Activated CD4-positive, alpha-beta T cell treated with anti-CD3 and anti-CD28 coated beads for 36 hours (primary cell): Measurements from ENCODE around the gene WFDC8. TPM values are rescaled to one million over a fixed set of nuclear protein-coding genes. Genes with fewer than 3 reads are reported as not detected.

Experiments used
- ATAC-seq: fragments of 200-7000 bp; cut with Tn5 transposase; one replicate; pipeline ENCODE4 v1.10.0; 2021; ENCODE audit warnings: mild to moderate bottlenecking, moderate library complexity
- CTCF ChIA-PET: fragments of 350-600 bp; sonication (Branson Sonifier 250); formaldehyde crosslinking; loops from one replicate; lab custom pipeline; 2021; ENCODE audit warnings: antibody characterized with exemption; lab: Charles Lee
- POLR2A ChIA-PET: fragments of 350-600 bp; sonication (Branson Sonifier 250); formaldehyde crosslinking; loops from one replicate; lab custom pipeline; 2021; ENCODE audit warnings: antibody characterized with exemption, inconsistent platforms; lab: Charles Lee
- DNase-seq: peaks from one replicate; pipeline ENCODE4 v3.0.0-alpha.2; 2020
- H3K27ac Mint-ChIP-seq: one replicate; pipeline ENCODE4 v1.8.0; 2021; ENCODE audit warnings: mixed read lengths
- H3K27me3 Mint-ChIP-seq: one replicate; pipeline ENCODE4 v1.8.0; 2021; ENCODE audit warnings: mixed read lengths
- H3K36me3 Mint-ChIP-seq: one replicate; pipeline ENCODE4 v1.8.0; 2021; ENCODE audit warnings: low read depth, mixed read lengths
- H3K4me1 Mint-ChIP-seq: one replicate; pipeline ENCODE4 v1.8.0; 2021; ENCODE audit warnings: mixed read lengths
- H3K4me3 Mint-ChIP-seq: one replicate; pipeline ENCODE4 v1.8.0; 2021; ENCODE audit warnings: mild to moderate bottlenecking, moderate library complexity, mixed read lengths
- H3K9me3 Mint-ChIP-seq: one replicate; pipeline ENCODE4 v1.8.0; 2021; ENCODE audit warnings: low read depth, mixed read lengths
- intact Hi-C, 2 experiments: fragments of 100-400 bp; cut with DNase I in 1 of 2; cut with micrococcal nuclease in 1 of 2; formaldehyde crosslinking; loops; one replicate each; pipeline versions ENCODE4 v1.14.2 to v1.15.1; 2022 to 2024; cut with DNase I, micrococcal nuclease
- total RNA-seq, 2 experiments: library from RNA; stranded (reverse); gene quantifications; one replicate each; pipeline ENCODE4 v1.2.3, GENCODE V29; 2021

WFDC8 gene
- total RNA-seq: not detected

GRCh38 chr20:45579184-45579583 is at the start of gene WFDC8:
Gene WFDC8 (minus strand): TSS chr20:45579284. CDS start chr20:45579247, 37 bp downstream.
- Mint-ChIP-seq H3K4me3 (no peak within 1 kb of the TSS), H3K27ac (no peak within 1 kb of the TSS), H3K36me3 (no peaks in the 10 kb centered on the region), H3K27me3 (peaks cover 23% of the 10 kb centered on the region), H3K9me3 (no peaks in the 10 kb centered on the region), H3K4me1 (no peaks in the 10 kb centered on the region)
- no peak for ATAC-seq
- POLR2A ChIA-PET: no interaction called here
- CTCF ChIA-PET: interaction anchor here (1.0 kb wide), 1 partner anchor 192 kb away, joined by 5 read pairs; no protein-coding TSS in a partner anchor
- DNase-seq: no peak
- intact Hi-C loops: no loop called here

DNA sequence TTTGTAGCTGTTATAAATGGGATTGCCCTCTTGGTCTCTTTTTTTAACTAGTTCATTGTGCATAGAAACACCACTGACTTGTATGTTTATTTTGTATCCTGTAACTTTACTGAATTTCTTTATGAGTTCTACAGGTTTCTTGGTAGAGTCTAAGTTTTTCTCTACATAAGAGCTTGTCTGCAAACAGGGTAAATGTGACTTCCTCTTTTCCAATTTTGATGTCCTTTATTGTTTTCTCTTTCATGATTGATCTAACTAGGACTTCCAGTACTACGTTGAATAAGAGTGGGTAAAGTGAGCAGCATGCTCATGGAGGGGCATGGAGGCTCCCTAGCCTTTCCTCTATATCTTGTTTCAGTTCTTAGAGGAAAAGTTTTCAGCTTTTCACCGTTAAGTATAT is 47.5 kb upstream of the WFDC8 start:
- peaks cover 34% of the 10 kb centered on the region for H3K27me3 Mint-ChIP-seq
- ChIA-PET POLR2A (no interaction called here), CTCF (interaction anchor here (0.7 to 5.3 kb wide), 3 partner anchors 15 to 144 kb away, joined by 3 to 44 read pairs (median 5); no protein-coding TSS in a partner anchor)
- H3K4me3 Mint-ChIP-seq: no peak overlapping the region
- peaks cover 4% of the 10 kb centered on the region for H3K4me1 Mint-ChIP-seq
- H3K9me3 Mint-ChIP-seq: peaks cover 4% of the 10 kb centered on the region
- DNase-seq (no peak), ATAC-seq (no peak)
- no peaks in the 10 kb centered on the region for H3K36me3 Mint-ChIP-seq
- H3K27ac Mint-ChIP-seq: no peak overlapping the region
- intact Hi-C loops: no loop called here

- no peak for DNase-seq
Observed at GRCh38 chr20:45621593-45621992, 42.5 kb upstream of the WFDC8 start.

DNA sequence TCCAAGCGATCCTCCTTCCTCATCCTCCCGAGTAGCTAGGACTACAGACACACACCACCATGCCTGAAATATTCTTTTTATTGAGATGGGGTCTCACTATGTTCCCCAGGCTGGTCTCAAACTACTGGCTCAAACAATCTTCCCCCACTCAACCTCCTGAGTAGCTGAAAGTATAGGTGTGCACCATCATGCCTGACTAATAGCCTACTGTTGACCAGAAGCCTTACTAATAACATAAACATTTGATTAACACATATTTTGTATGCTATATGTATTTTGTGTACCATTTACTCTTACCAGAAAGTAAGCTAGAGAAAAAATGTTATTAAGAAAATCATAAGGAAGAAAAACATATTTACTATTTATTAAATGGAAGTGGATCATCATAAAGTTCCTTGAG is 38.5 kb upstream of the WFDC8 start:
- ATAC-seq: no peak
- Mint-ChIP-seq H3K36me3 (no peaks in the 10 kb centered on the region), H3K9me3 (no peaks in the 10 kb centered on the region), H3K4me1 (no peaks in the 10 kb centered on the region), H3K4me3 (no peak overlapping the region), H3K27ac (no peak overlapping the region), H3K27me3 (peaks cover 14% of the 10 kb centered on the region)
- POLR2A ChIA-PET: no interaction called here
- no peak for DNase-seq
- CTCF ChIA-PET: interaction anchor here (0.6 to 2.4 kb wide), 3 partner anchors 12 to 153 kb away, joined by 3 to 11 read pairs (median 4); partner anchors contain the start of gene WFDC10A
- intact Hi-C loops: no loop called here

More at GRCh38 chr20:45621593-45621992, 42.5 kb upstream of the WFDC8 start:
- H3K27ac Mint-ChIP-seq: no peak overlapping the region
- H3K9me3 Mint-ChIP-seq: peaks cover 4% of the 10 kb centered on the region
- no peak for ATAC-seq
- ChIA-PET POLR2A (no interaction called here), CTCF (no interaction called here)
- no peaks in the 10 kb centered on the region for H3K4me1 Mint-ChIP-seq
- intact Hi-C loops: no loop called here
- H3K36me3 Mint-ChIP-seq: no peaks in the 10 kb centered on the region
- peaks cover 16% of the 10 kb centered on the region for H3K27me3 Mint-ChIP-seq
- no peak overlapping the region for H3K4me3 Mint-ChIP-seq

DNA sequence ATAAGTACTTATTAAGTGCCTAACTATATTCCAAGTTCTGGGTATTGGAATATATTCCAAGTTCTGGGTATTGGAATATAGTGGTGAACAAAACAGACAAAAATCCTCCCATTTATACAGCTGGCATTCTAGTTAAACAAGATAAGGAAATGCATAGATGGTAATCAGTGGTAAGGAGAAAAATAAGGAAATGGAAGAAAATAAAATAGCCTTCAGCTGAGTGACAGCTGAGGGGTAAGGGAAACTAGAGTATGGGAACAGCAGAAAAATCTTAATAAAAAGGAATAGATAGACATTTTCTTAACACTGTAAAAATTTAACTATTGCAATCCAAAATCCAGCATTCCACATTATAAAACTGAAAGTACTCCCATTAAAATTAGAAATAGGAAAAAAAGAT is 33.2 kb upstream of the WFDC8 start:
- DNase-seq (no peak), ATAC-seq (no peak)
- Mint-ChIP-seq H3K36me3 (peaks cover 4% of the 10 kb centered on the region), H3K9me3 (peaks cover 11% of the 10 kb centered on the region), H3K27ac (no peak overlapping the region), H3K4me1 (peaks cover 19% of the 10 kb centered on the region), H3K4me3 (no peak overlapping the region), H3K27me3 (peaks cover 26% of the 10 kb centered on the region)
- POLR2A ChIA-PET: no interaction called here
- intact Hi-C loops: no loop called here
- CTCF ChIA-PET: no interaction called here

GRCh38 chr20:45611054-45611453 is 32.0 kb upstream of the WFDC8 start:
- DNase-seq (peak; percentile 79), ATAC-seq (peak; percentile 93)
- Mint-ChIP-seq H3K27ac (peak overlapping the region; percentile 47), H3K4me1 (peaks cover 23% of the 10 kb centered on the region), H3K4me3 (no peak overlapping the region), H3K9me3 (peaks cover 16% of the 10 kb centered on the region), H3K36me3 (peaks cover 4% of the 10 kb centered on the region), H3K27me3 (peaks cover 26% of the 10 kb centered on the region)
- intact Hi-C loops: loop anchor here (1.0 to 2.0 kb wide), 4 partner anchors 141 to 205 kb away; partner anchors contain the start of gene UBE2C (in 1 of the 2)
- POLR2A ChIA-PET: interaction anchor here (1.2 kb wide), 1 partner anchor 160 kb away, joined by 14 read pairs; no protein-coding TSS in a partner anchor
- CTCF ChIA-PET: interaction anchor here (0.5 to 1.2 kb wide), 5 partner anchors 13 to 129 kb away, joined by 3 to 5 read pairs (median 3); no protein-coding TSS in a partner anchor

DNA sequence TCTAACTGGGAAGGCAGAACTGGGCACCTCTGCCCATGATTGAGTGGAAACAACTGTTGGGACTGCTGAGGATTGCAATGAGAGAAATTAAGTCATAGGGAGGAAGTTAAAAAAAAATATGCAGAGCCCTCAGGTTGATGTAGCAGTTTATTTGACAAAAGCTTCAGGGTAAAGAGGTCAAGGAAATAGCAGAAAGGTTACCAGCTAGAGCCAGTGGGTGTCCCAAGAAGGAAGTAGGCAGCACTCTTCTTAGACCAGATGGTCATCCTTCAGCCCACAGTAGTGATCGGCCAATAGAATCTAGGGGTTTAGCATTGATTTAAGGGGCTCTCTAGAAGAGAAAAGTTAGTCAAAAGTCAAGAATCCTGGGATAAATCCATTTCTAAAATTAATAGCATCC is 28.7 kb upstream of the WFDC8 start:
- DNase-seq (no peak), ATAC-seq (no peak)
- ChIA-PET POLR2A (no interaction called here), CTCF (no interaction called here)
- Mint-ChIP-seq H3K27ac (no peak overlapping the region), H3K4me3 (no peak overlapping the region), H3K36me3 (peaks cover 4% of the 10 kb centered on the region), H3K4me1 (peaks cover 25% of the 10 kb centered on the region), H3K9me3 (peaks cover 23% of the 10 kb centered on the region), H3K27me3 (peaks cover 19% of the 10 kb centered on the region)
- intact Hi-C loops: no loop called here

DNA sequence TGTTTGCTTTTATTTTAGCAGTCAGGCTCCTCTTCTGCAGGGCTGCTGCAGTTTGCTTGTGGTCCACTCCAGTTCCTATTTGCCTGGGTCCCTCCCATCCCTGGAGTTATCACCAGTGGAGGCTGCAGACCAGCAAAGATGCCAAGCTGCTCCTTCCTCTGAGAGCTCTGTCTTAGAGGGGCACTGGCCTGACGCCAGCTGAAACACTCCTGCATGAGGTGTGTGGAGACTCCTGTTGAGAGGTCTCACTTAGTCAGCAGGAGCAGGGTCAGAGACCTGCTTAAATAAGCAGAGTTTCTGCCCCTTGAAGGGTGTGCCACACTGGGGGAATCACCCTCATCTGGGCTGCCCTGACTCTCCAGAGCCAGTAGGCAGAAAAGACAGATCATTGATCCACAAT is 16.2 kb upstream of the WFDC8 start:
- Mint-ChIP-seq H3K27ac (no peak overlapping the region), H3K4me1 (no peaks in the 10 kb centered on the region), H3K36me3 (no peaks in the 10 kb centered on the region), H3K9me3 (no peaks in the 10 kb centered on the region), H3K27me3 (peaks cover 32% of the 10 kb centered on the region), H3K4me3 (no peak overlapping the region)
- DNase-seq (no peak), ATAC-seq (no peak)
- intact Hi-C loops: no loop called here
- ChIA-PET CTCF (interaction anchor here (1.5 to 3.8 kb wide), 2 partner anchors 35 to 176 kb away, joined by 3 to 44 read pairs; partner anchors contain the start of gene WFDC10A), POLR2A (no interaction called here)

DNA sequence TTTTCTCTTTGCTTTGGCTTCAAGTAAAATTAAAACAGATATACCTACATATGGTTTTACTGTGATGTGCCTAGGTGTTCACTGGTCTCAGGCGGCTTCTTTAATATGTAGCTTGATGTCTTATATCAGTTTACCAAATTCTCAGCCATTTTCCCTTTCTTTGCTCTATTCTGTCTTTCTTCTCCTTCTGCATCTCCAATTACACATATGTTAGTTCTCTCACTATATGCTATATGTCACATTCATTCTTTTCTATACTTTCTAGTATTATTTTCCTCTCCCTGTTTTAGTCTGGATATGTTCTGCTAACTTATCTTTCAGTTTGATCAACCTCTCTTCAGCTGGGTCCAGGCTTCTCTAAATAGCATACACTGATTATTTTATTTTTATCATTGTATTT is 14.4 kb upstream of the WFDC8 start:
- ATAC-seq: no peak
- ChIA-PET POLR2A (no interaction called here), CTCF (interaction anchor here (0.6 to 3.8 kb wide), 5 partner anchors 16 to 178 kb away, joined by 3 to 44 read pairs (median 3); partner anchors contain the start of gene WFDC10A)
- H3K27ac Mint-ChIP-seq: no peak overlapping the region
- H3K4me3 Mint-ChIP-seq: no peak overlapping the region
- no peaks in the 10 kb centered on the region for H3K4me1 Mint-ChIP-seq
- peaks cover 29% of the 10 kb centered on the region for H3K27me3 Mint-ChIP-seq
- DNase-seq: no peak
- no peaks in the 10 kb centered on the region for H3K36me3 Mint-ChIP-seq
- intact Hi-C loops: loop anchor here in 1 of 2 experiments (2.0 kb wide), 1 partner anchor 35 kb away; the partner anchor contains the start of gene WFDC10A
- no peaks in the 10 kb centered on the region for H3K9me3 Mint-ChIP-seq

GRCh38 chr20:45592574-45593189 is 13.6 kb upstream of the WFDC8 start:
- no peak overlapping the region for H3K27ac Mint-ChIP-seq

GRCh38 chr20:45589725-45590124 is 10.6 kb upstream of the WFDC8 start:
- Mint-ChIP-seq H3K36me3 (no peaks in the 10 kb centered on the region), H3K27me3 (peaks cover 19% of the 10 kb centered on the region), H3K4me3 (no peak overlapping the region), H3K9me3 (no peaks in the 10 kb centered on the region), H3K27ac (no peak overlapping the region), H3K4me1 (no peaks in the 10 kb centered on the region)
- intact Hi-C loops: no loop called here
- ATAC-seq (no peak), DNase-seq (no peak)
- ChIA-PET POLR2A (no interaction called here), CTCF (interaction anchor here (0.6 to 1.9 kb wide), 2 partner anchors 135 to 182 kb away, joined by 3 to 17 read pairs; no protein-coding TSS in a partner anchor)

More at GRCh38 chr20:45592574-45593189, 13.6 kb upstream of the WFDC8 start:
- no peaks in the 10 kb centered on the region for H3K4me1 Mint-ChIP-seq
- no peak overlapping the region for H3K4me3 Mint-ChIP-seq
- ChIA-PET CTCF (interaction anchor here (0.6 to 3.8 kb wide), 9 partner anchors 8 to 181 kb away, joined by 3 to 44 read pairs (median 3); partner anchors contain the start of gene WFDC10A), POLR2A (no interaction called here)
- H3K27me3 Mint-ChIP-seq: peaks cover 24% of the 10 kb centered on the region
- DNase-seq (peak; percentile 48), ATAC-seq (peak; percentile 78)
- intact Hi-C loops: loop anchor here (1.0 to 2.0 kb wide), 2 partner anchors 36 to 179 kb away; partner anchors contain the start of gene WFDC10A (in 1 of the 2)
- H3K9me3 Mint-ChIP-seq: no peaks in the 10 kb centered on the region
- H3K36me3 Mint-ChIP-seq: no peaks in the 10 kb centered on the region
